Smooth muscle cell of bladder (primary cell): ENCODE measurements around the gene CDC42BPA. TPM values are rescaled to one million over a fixed set of nuclear protein-coding genes. Genes with fewer than 3 reads are reported as not detected.

Experiments used
- total RNA-seq: library from RNA; depleted of rRNA; stranded (reverse); fragments of >200 nt; gene quantifications from 2 replicates; pipeline ENCODE4 v1.2.3, GENCODE V29; 2014

The CDC42BPA gene, protein sequence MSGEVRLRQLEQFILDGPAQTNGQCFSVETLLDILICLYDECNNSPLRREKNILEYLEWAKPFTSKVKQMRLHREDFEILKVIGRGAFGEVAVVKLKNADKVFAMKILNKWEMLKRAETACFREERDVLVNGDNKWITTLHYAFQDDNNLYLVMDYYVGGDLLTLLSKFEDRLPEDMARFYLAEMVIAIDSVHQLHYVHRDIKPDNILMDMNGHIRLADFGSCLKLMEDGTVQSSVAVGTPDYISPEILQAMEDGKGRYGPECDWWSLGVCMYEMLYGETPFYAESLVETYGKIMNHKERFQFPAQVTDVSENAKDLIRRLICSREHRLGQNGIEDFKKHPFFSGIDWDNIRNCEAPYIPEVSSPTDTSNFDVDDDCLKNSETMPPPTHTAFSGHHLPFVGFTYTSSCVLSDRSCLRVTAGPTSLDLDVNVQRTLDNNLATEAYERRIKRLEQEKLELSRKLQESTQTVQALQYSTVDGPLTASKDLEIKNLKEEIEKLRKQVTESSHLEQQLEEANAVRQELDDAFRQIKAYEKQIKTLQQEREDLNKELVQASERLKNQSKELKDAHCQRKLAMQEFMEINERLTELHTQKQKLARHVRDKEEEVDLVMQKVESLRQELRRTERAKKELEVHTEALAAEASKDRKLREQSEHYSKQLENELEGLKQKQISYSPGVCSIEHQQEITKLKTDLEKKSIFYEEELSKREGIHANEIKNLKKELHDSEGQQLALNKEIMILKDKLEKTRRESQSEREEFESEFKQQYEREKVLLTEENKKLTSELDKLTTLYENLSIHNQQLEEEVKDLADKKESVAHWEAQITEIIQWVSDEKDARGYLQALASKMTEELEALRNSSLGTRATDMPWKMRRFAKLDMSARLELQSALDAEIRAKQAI (N-terminal part only)
- 50.3 and 70.4 TPM in 2 replicates for total RNA-seq

DNA sequence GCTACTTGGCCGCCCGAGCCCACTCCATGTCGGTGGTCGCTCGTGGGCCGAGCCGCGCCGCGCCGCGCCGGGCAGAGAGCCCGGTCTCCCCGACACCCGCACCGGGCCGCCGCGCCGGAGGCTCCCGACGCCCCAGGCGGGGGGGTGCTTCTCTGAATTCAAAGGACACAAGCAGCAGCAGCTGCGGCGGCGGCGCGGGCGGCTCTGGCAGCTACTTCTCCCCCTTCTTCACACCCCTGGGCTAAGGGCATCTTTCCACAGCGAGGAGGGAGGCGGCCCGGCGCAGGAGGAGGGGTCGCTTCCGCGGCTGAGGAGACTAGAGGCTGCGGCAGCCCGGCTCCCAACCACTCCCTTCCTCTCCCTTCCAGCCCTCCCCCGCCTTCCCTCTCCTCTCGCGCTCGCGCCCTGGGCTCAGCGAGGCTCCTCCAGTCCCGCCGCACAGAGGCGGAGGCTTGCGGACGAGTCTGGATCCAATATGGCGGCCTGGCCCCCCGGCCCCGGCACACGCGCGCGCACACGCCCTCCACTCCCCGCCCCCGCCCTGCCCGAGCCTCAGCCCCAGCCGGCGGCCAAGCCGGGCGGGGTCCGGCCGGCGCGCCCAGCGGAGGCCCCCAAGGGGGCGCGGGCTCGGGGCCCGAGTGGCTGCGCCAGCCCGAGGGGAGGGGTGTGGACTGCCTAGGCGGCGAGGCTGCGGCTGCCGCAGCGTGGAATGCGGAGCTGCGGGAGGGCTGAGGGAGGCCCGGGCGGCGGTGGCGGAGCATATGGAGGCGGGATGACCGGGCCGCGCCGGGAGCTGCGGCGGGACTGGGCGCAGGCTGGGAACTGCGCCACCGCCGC, at the start of gene CDC42BPA:
Gene CDC42BPA, minus strand, starts transcription at position 477 of the 837 bp plus-strand sequence. CDS start 1,310 bp downstream, outside the sequence.

DNA sequence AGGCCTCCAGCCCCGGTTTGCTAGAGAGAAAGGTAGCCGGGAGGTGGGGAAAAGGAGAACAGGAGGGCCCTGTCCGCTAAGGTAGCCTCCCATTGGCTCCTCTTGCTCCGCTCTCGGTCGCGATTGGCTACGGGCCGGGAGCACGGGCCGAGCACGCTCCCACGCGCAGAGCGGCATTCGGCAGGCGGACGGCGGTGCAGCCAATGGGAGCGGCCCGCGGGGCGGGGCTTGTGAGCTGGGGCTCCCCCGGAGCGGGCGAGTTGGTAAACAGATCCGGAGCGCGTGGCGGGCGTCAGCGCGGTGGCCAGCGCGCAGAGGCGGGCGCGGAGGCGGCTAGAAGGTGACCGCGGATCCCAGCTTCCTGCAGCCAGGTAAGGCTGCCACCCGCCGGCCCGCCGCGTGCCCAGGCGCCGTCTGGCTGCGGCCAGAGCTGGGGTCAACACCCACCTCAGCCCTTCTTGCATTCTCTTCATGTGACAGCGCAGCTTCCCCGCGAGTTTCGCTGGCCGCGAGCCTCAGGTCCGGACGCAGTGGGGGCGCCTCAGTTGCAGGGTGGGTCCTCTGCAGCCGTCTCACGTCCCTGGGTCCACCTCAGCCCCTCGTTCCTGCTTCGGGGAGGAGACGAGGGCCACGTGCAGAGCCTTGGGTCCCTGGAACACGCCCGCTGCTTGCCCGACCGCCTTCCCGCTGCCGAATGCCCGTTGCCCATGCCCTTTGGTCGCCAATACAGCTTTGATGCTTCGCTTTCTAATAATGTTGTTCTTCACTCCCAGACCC, 378.1 kb downstream of the CDC42BPA start, which contains the start of gene COQ8A:
Gene COQ8A, plus strand, starts transcription at position 266 of the 777 bp plus-strand sequence. CDS start 21,092 bp downstream, outside the sequence.

Other genes with a start within 250 kb of the CDC42BPA start
- 3.5 and 4.1 TPM in 2 replicates for gene ZNF678, start 245.1 kb upstream of the CDC42BPA start, total RNA-seq